Measurements from ENCODE around the gene ZNF610. TPM values are rescaled to one million over a fixed set of nuclear protein-coding genes. Genes with fewer than 3 reads are reported as not detected.

Gene ZNF610
- total and polyA plus RNA-seq, 2 donors (not counting 3 experiments of a cell fraction or from before 2014, with no cell fraction given) = 1.1 to 1.3 TPM

GRCh38 chr19:52286256-52286655 lies 49.8 kb upstream of the ZNF610 start:
- Histone ChIP-seq H2AFZ (ENCODE audit: low read depth, low read length) (no peak overlapping the region), H3K4me1 (ENCODE audit: control insufficient read depth, extremely low read depth, insufficient read depth, low read length) (no peaks in the 10 kb centered on the region), H3K9ac (replicated peaks; ENCODE audit: extremely low read depth, insufficient read depth, low read length) (no peak overlapping the region), H3K4me2 (ENCODE audit: insufficient read depth, low read length) (no peak overlapping the region), H3K79me2 (ENCODE audit: control insufficient read depth, insufficient read depth, low read length) (peaks cover 4% of the 10 kb centered on the region), H3K27me3 (ENCODE audit: control insufficient read depth in 2 of 2, insufficient read depth in 2 of 2, low read length in 2 of 2) (no peaks in the 10 kb centered on the region), H3K9me1 (replicated peaks; ENCODE audit: control insufficient read depth, extremely low read depth, insufficient read depth, low read length) (no peaks in the 10 kb centered on the region), H3K4me3 (replicated peaks in 1 of 3; ENCODE audit: insufficient read depth in 1 of 3, low read depth in 1 of 3, low read length in 3 of 3) (no peak overlapping the region), H3K27ac (ENCODE audit: insufficient read depth, low read depth, low read length) (no peak overlapping the region), H3K9me3 (replicated peaks; ENCODE audit: control insufficient read depth, insufficient read depth, low read length) (no peaks in the 10 kb centered on the region), H3K36me3 (ENCODE audit: control insufficient read depth in 2 of 2, extremely low read depth in 1 of 2, insufficient read depth in 2 of 2, low read length in 2 of 2) (peaks cover 7 to 27% of the 10 kb centered on the region in 2 experiments), H4K20me1 (replicated peaks; ENCODE audit: control insufficient read depth, extremely low read depth, insufficient read depth, low read length) (no peaks in the 10 kb centered on the region)
- TF ChIP-seq MYC (IDR thresholded peaks at IDR 0.05; ENCODE audit: low read depth, low read length) (no peak), GATA2 (IDR thresholded peaks at IDR 0.05; ENCODE audit: insufficient read depth, insufficient read length, low read depth, low read length) (no peak), JUN (IDR thresholded peaks at IDR 0.05; ENCODE audit: borderline replicate concordance, insufficient read depth, insufficient read length, low read depth) (no peak), POLR2A (IDR thresholded peaks at IDR 0.05; ENCODE audit: low read depth, low read length) (no peak), CTCF (IDR thresholded peaks at IDR 0.05; ENCODE audit: extremely low read depth in 1 of 2, insufficient read depth in 1 of 2, low read depth in 1 of 2, low read length in 2 of 2) (no peak), MAX (IDR thresholded peaks at IDR 0.05; ENCODE audit: insufficient read depth, insufficient read length) (no peak), POLR2AphosphoS5 (IDR thresholded peaks at IDR 0.05; ENCODE audit: insufficient read depth, low read depth, low read length) (no peak), FOS (IDR thresholded peaks at IDR 0.05; ENCODE audit: borderline replicate concordance, insufficient read depth, low read length) (no peak), EZH2 (IDR thresholded peaks at IDR 0.05; ENCODE audit: borderline replicate concordance, low read depth, low read length, severe bottlenecking) (no peak)
- BruUV-seq (replicated peaks) = no TSS peak
- ChIA-PET CTCF (interaction anchor here (0.6 kb wide), 1 partner anchor 30 kb away, joined by 3 read pairs; no protein-coding TSS in a partner anchor), POLR2A (no interaction called here)
- dilution Hi-C loops (cut with MboI; ENCODE audit: extremely low pct_ligation_motif_present, low sequenced_read_pairs) (no loop called here), intact Hi-C loops (cut with micrococcal nuclease) (no loop called here)
- no peak for FAIRE-seq
- no peak for DNase-seq (ENCODE audit: low read depth, low spot score)

All from endothelial cell of umbilical vein (primary cell).